ENCODE results near the gene SNAPC4. TPM values are rescaled to one million over a fixed set of nuclear protein-coding genes. Genes with fewer than 3 reads are reported as not detected.

The SNAPC4 gene
- total and polyA plus RNA-seq, 9 of the 15 experiments (the other 6 are each of a cell fraction or from before 2014, with no cell fraction given): 0.21 to 21.8 (median 8.8) TPM

- Histone ChIP-seq H2AFZ (ENCODE audit: low read depth, low read length) (no peak overlapping the region), H3K9me1 (ENCODE audit: control insufficient read depth, insufficient read depth, low read length) (no peaks in the 10 kb centered on the region), H4K20me1 (replicated peaks; ENCODE audit: control insufficient read depth, insufficient read depth, low read length) (no peaks in the 10 kb centered on the region), H3K4me1 (replicated peaks in 1 of 2; ENCODE audit: control insufficient read depth in 2 of 2, insufficient read depth in 2 of 2, low read length in 2 of 2) (peaks cover 9 to 48% of the 10 kb centered on the region in 2 experiments; a peak in 4 of 5 replicates), H3K4me3 (no peak overlapping the region), H3K27me3 (ENCODE audit: control insufficient read depth in 2 of 2, insufficient read depth in 2 of 2, low read length in 2 of 2) (no peaks in the 10 kb centered on the region), H3K4me2 (ENCODE audit: insufficient read depth, low read length) (no peak overlapping the region), H3K79me2 (ENCODE audit: control insufficient read depth, insufficient read depth, low read length) (peaks cover 31% of the 10 kb centered on the region), H3K27ac (ENCODE audit: extremely low read depth, low read depth, low read length) (no peak overlapping the region), H3K36me3 (ENCODE audit: control insufficient read depth, insufficient read depth, low read length) (peaks cover 73% of the 10 kb centered on the region), H3K9ac (ENCODE audit: insufficient read depth in 1 of 2, low read depth in 2 of 2, low read length in 2 of 2) (no peak overlapping the region), H3K9me3 (replicated peaks; ENCODE audit: control insufficient read depth, insufficient read depth, low read depth, low read length) (no peaks in the 10 kb centered on the region)
- no peak for DNase-seq (ENCODE audit: extremely low read depth in 1 of 4, low spot score in 3 of 4)
- TF ChIP-seq ZNF507 (tag; conservative IDR thresholded peaks at IDR 0.05): no peak
- TF ChIP-seq ZNF239 (CRISPR knock-in tag; IDR thresholded peaks at IDR 0.05): no peak
- no peak for TF ChIP-seq TCFL5 (CRISPR knock-in tag; conservative IDR thresholded peaks at IDR 0.05)
- no peak for TF ChIP-seq POU5F1 (IDR thresholded peaks at IDR 0.05; ENCODE audit: borderline replicate concordance, low read depth, low read length, partially characterized antibody)
- no peak for TF ChIP-seq ZKSCAN8 (CRISPR knock-in tag; IDR thresholded peaks at IDR 0.05)
- TF ChIP-seq NBN (IDR thresholded peaks at IDR 0.05; ENCODE audit: low read depth): no peak
- no peak for TF ChIP-seq MIER1 (IDR thresholded peaks at IDR 0.05; ENCODE audit: low read depth)
- peak; percentile 30; the same call in 1 of the 2 replicates for TF ChIP-seq CEBPB (tag; IDR thresholded peaks at IDR 0.05)
- no peak for TF ChIP-seq ELF2 (CRISPR knock-in tag; IDR thresholded peaks at IDR 0.05)
- ChIA-PET POLR2A (interaction anchor here (0.6 kb wide), 1 partner anchor 69 kb away, joined by 3 read pairs; no protein-coding TSS in a partner anchor), CTCF (ENCODE audit: low intra/inter-chr PET ratio) (no interaction called here)
- in situ Hi-C loops (cut with MboI) (no loop called here), intact Hi-C loops (cut with micrococcal nuclease) (no loop called here)
- 87% methylated on average over 7 of the region's 7 CpGs for WGBS (ENCODE audit: insufficient coverage, low coverage, missing lambda C conversion rate)
- no TSS peak for BruUV-seq (replicated peaks)
- ATAC-seq: no peak
- FAIRE-seq: no peak
Measured at GRCh38 chr9:136405481-136405880, 5.5 kb upstream of the SNAPC4 start.
